Transverse colon (tissue), 4 donors: Measurements from ENCODE around the gene ZBTB20. TPM values are rescaled to one million over a fixed set of nuclear protein-coding genes. Genes with fewer than 3 reads are reported as not detected.

Source experiments
- DNase-seq: peaks from one replicate; pipeline ENCODE4 v3.0.0-alpha.2; 2019
- H3K27ac ChIP-seq, 4 donors: fragments of 200-600 bp; sonication (generic); 2 replicates each; pipeline ENCODE4 v1.5.1; 2016 to 2018; ENCODE audit warnings: inconsistent platforms in 4 of 4
- H3K27me3 ChIP-seq: fragments of 200-600 bp; sonication (generic); 2 replicates; pipeline ENCODE4 v1.5.1; 2017; ENCODE audit warnings: inconsistent platforms
- H3K36me3 ChIP-seq, 4 donors: fragments of 200-600 bp; sonication (generic); 2 replicates each; pipeline ENCODE4 v1.5.1; 2017 to 2019; ENCODE audit warnings: inconsistent platforms in 4 of 4
- H3K4me1 ChIP-seq, 4 donors: fragments of 200-600 bp; sonication (generic); 2 replicates each; pipeline ENCODE4 v1.5.1; 2017 to 2020; ENCODE audit warnings: inconsistent platforms in 4 of 4
- H3K4me3 ChIP-seq, 4 donors: fragments of 200-600 bp; sonication (generic); 1 replicate in 1 of 4; 2 replicates in 3 of 4; pipeline versions ENCODE4 v1.5.1 to v1.6.1; 2017 to 2019; ENCODE audit warnings: inconsistent platforms in 4 of 4
- H3K9me3 ChIP-seq, 2 donors: fragments of 200-600 bp; sonication (generic); 2 replicates each; pipeline ENCODE4 v1.5.1; 2017 to 2019; ENCODE audit warnings: inconsistent platforms in 2 of 2
- CTCF ChIP-seq, 5 experiments: fragments of 200-600 bp in 3 of 5; fragments of 450-650 bp in 2 of 5; sonication (generic) in 3 of 5; IDR thresholded peaks; 1 replicate in 2 of 5; 2 replicates in 3 of 5; pipeline ENCODE4 v1.5.1; 2016 to 2017; ENCODE audit warnings: antibody characterized with exemption in 5 of 5, inconsistent platforms in 3 of 5, mild to moderate bottlenecking in 2 of 5, moderate library complexity in 1 of 5
- EP300 ChIP-seq: sonication (generic); formaldehyde crosslinking; IDR thresholded peaks from one replicate; pipeline ENCODE4 v1.6.1; 2017; ENCODE audit warnings: antibody characterized with exemption, low read depth
- POLR2A ChIP-seq: fragments of 450-650 bp; IDR thresholded peaks from one replicate; pipeline ENCODE4 v1.6.1; 2016; ENCODE audit warnings: antibody characterized with exemption, mild to moderate bottlenecking, moderate library complexity
- POLR2AphosphoS5 ChIP-seq, 3 donors: sonication (generic); formaldehyde crosslinking; IDR thresholded peaks; one replicate each; pipeline ENCODE4 v1.6.1; 2016; ENCODE audit warnings: antibody characterized with exemption in 3 of 3
- WGBS, 2 donors: methylation state at CpG; one replicate each; pipeline ENCODE4 v1.1.5; 2018; ENCODE audit warnings: low coverage in 1 of 2; 5-methylcytosine and 5-hydroxymethylcytosine counted together
- in situ Hi-C, 4 donors: fragments of 200-750 bp; cut with MboI; loops; one replicate each; pipeline versions ENCODE4 v1.15.0 to v1.15.1; 2017; ENCODE audit warnings: low sequenced_read_pairs in 3 of 4, low pct_ligation_motif_present in 1 of 4, low pct_unique_long_range_greater_than_20kb in 1 of 4
- intact Hi-C: fragments of 100-400 bp; cut with DNase I; formaldehyde crosslinking; loops from one replicate; pipeline ENCODE4 v1.15.1; 2023; ENCODE audit warnings: low total_unique reads
- total RNA-seq, 4 donors: library from RNA; depleted of rRNA; stranded (reverse); fragments of >200 nt; gene quantifications; one replicate each; pipeline ENCODE4 v1.1.0, GENCODE V29; 2016

Gene ZBTB20
- total RNA-seq, 4 donors from 2014 or later = 44.6 to 50.5 (median 46.4) TPM

GRCh38 chr3:114384558-114384903 lies 762.6 kb downstream of the ZBTB20 start:
- intact Hi-C loops = loop anchor here (2.0 to 10.0 kb wide), 2 partner anchors 90 to 240 kb away; no protein-coding TSS in a partner anchor
- in situ Hi-C loops = no loop called here
- Histone ChIP-seq H3K36me3 (peaks cover 0 to 4% (median 0%) of the 10 kb centered on the region in 4 donors), H3K27ac (peak overlapping the region; percentile 60 to 83 (median 77)), H3K4me3 (peak overlapping the region in 3 of 4 donors; percentile 19 to 44 (median 28)), H3K27me3 (no peaks in the 10 kb centered on the region), H3K4me1 (peaks cover 0 to 34% (median 7%) of the 10 kb centered on the region in 4 donors), H3K9me3 (no peaks in the 10 kb centered on the region)
- no peak for TF ChIP-seq EP300
- TF ChIP-seq POLR2AphosphoS5 (IDR thresholded peaks at IDR 0.05) = no peak
- no peak for TF ChIP-seq CTCF (IDR thresholded peaks at IDR 0.05)
- TF ChIP-seq POLR2A = no peak
- DNase-seq = no peak
- WGBS, 2 donors = 69 to 70% methylated on average over 4 of the region's 4 CpGs

GRCh38 chr3:114383875-114384557 lies 763.1 kb downstream of the ZBTB20 start:
- H3K4me1 ChIP-seq = peaks cover 0 to 37% (median 7%) of the 10 kb centered on the region in 4 donors
- in situ Hi-C loops = no loop called here
- no peaks in the 10 kb centered on the region for H3K9me3 ChIP-seq
- WGBS, 2 donors = 28 to 32% methylated on average over 6 to 12 of the region's 12 CpGs
- H3K4me3 ChIP-seq = peak overlapping the region in 3 of 4 donors; percentile 19 to 44 (median 28)
- TF ChIP-seq CTCF (IDR thresholded peaks at IDR 0.05) (peak; percentile 81 to 94 (median 88)), POLR2A (no peak)
- H3K36me3 ChIP-seq = peaks cover 0 to 4% (median 0%) of the 10 kb centered on the region in 4 donors
- intact Hi-C loops = loop anchor here (2.0 to 10.0 kb wide), 2 partner anchors 91 to 241 kb away; no protein-coding TSS in a partner anchor
- H3K27me3 ChIP-seq = no peaks in the 10 kb centered on the region
- H3K27ac ChIP-seq = peak overlapping the region; percentile 60 to 83 (median 77)
- peak; percentile 77 for DNase-seq

GRCh38 chr3:114380233-114380651 lies 766.8 kb downstream of the ZBTB20 start:
- H3K4me1 ChIP-seq = peaks cover 0 to 37% (median 10%) of the 10 kb centered on the region in 4 donors
- DNase-seq = peak; percentile 29
- peak overlapping the region; percentile 58 to 76 (median 68) for H3K27ac ChIP-seq
- no peaks in the 10 kb centered on the region for H3K9me3 ChIP-seq
- no peaks in the 10 kb centered on the region for H3K36me3 ChIP-seq
- WGBS, 2 donors = 8 to 17% methylated on average over 3 to 4 of the region's 4 CpGs
- no peak overlapping the region for H3K4me3 ChIP-seq
- TF ChIP-seq POLR2AphosphoS5 (IDR thresholded peaks at IDR 0.05) = peak; percentile 15 to 56 (median 23)
- TF ChIP-seq CTCF (IDR thresholded peaks at IDR 0.05) = no peak
- intact Hi-C loops = loop anchor here (10.0 kb wide), 1 partner anchor 95 kb away; no protein-coding TSS in a partner anchor
- in situ Hi-C loops = no loop called here
- H3K27me3 ChIP-seq = no peaks in the 10 kb centered on the region

- in situ Hi-C loops = no loop called here
Observed at GRCh38 chr3:114379266-114379665, 767.8 kb downstream of the ZBTB20 start.

More at GRCh38 chr3:114379266-114379665, 767.8 kb downstream of the ZBTB20 start:
- Histone ChIP-seq H3K27me3 (no peaks in the 10 kb centered on the region), H3K4me1 (peaks cover 0 to 28% (median 10%) of the 10 kb centered on the region in 4 donors), H3K27ac (peak overlapping the region; percentile 7 to 76 (median 64)), H3K36me3 (no peaks in the 10 kb centered on the region), H3K4me3 (no peak overlapping the region), H3K9me3 (no peaks in the 10 kb centered on the region)
- DNase-seq = no peak
- TF ChIP-seq POLR2A (no peak), EP300 (no peak), CTCF (IDR thresholded peaks at IDR 0.05) (no peak)
- intact Hi-C loops = no loop called here
- 72% methylated on average over 4 of the region's 4 CpGs for WGBS, 2 donors
